Breast epithelium (tissue), 4 donors: ENCODE results near the gene ALX4. TPM values are rescaled to one million over a fixed set of nuclear protein-coding genes. Genes with fewer than 3 reads are reported as not detected.

Experiments used
- DNase-seq, 2 donors: peaks; one replicate each; pipeline ENCODE4 v3.0.0-alpha.2; 2019; ENCODE audit warnings: low spot score in 2 of 2
- H3K27ac ChIP-seq, 2 donors: fragments of 200-600 bp; sonication (generic) in 1 of 2; one replicate each; pipeline ENCODE4 v1.5.1; 2016 to 2019; ENCODE audit warnings: mild to moderate bottlenecking in 1 of 2
- H3K27me3 ChIP-seq, 2 donors: fragments of 200-600 bp; sonication (generic) in 1 of 2; one replicate each; pipeline versions ENCODE4 v1.5.1 to v1.6.0; 2017 to 2019; ENCODE audit warnings: control low read depth in 1 of 2, mild to moderate bottlenecking in 1 of 2
- H3K36me3 ChIP-seq: fragments of 200-600 bp; one replicate; pipeline ENCODE4 v1.5.1; 2019
- H3K4me1 ChIP-seq, 2 donors: fragments of 200-600 bp; sonication (generic); one replicate each; pipeline ENCODE4 v1.5.1; 2016 to 2019; ENCODE audit warnings: control low read depth in 1 of 2
- H3K4me3 ChIP-seq, 3 donors: fragments of 200-600 bp; sonication (generic); 1 replicate in 2 of 3; 2 replicates in 1 of 3; pipeline ENCODE4 v1.5.1; 2016 to 2019; ENCODE audit warnings: mild to moderate bottlenecking in 3 of 3, moderate library complexity in 2 of 3
- H3K9me3 ChIP-seq, 2 donors: fragments of 200-600 bp; sonication (generic) in 1 of 2; one replicate each; pipeline ENCODE4 v1.5.1; 2016 to 2019; ENCODE audit warnings: control low read depth in 1 of 2
- CTCF ChIP-seq, 3 donors: fragments of 450-650 bp; IDR thresholded peaks; one replicate each; pipeline ENCODE4 v1.5.1; 2016 to 2017; ENCODE audit warnings: antibody characterized with exemption in 3 of 3, mild to moderate bottlenecking in 3 of 3, moderate library complexity in 3 of 3
- POLR2A ChIP-seq: fragments of 450-650 bp; IDR thresholded peaks from one replicate; pipeline ENCODE4 v1.6.1; 2016; ENCODE audit warnings: antibody characterized with exemption, mild to moderate bottlenecking, moderate library complexity
- POLR2AphosphoS5 ChIP-seq, 3 donors: sonication (generic); formaldehyde crosslinking; IDR thresholded peaks; one replicate each; pipeline ENCODE4 v1.6.1; 2017; ENCODE audit warnings: antibody characterized with exemption in 3 of 3
- intact Hi-C: fragments of 100-400 bp; cut with DNase I; formaldehyde crosslinking; loops from one replicate; pipeline ENCODE4 v1.15.1; 2023; ENCODE audit warnings: low total_unique reads
- total RNA-seq, 3 donors: library from RNA; depleted of rRNA; stranded (reverse); fragments of >200 nt; gene quantifications; one replicate each; pipeline ENCODE4 v1.1.0, GENCODE V29; 2016

The ALX4 gene
- total RNA-seq, 3 donors from 2014 or later = under 0.01 to 5.2 (median 1.9) TPM

- Histone ChIP-seq H3K36me3 (no peaks in the 10 kb centered on the region), H3K27ac (no peak overlapping the region), H3K9me3 (no peaks in the 10 kb centered on the region), H3K27me3 (no peaks in the 10 kb centered on the region), H3K4me1 (no peaks in the 10 kb centered on the region), H3K4me3 (no peak overlapping the region)
- TF ChIP-seq POLR2A (no peak), CTCF (IDR thresholded peaks at IDR 0.05) (no peak), POLR2AphosphoS5 (IDR thresholded peaks at IDR 0.05) (no peak)
- intact Hi-C loops = no loop called here
- no peak for DNase-seq
Measured at GRCh38 chr11:44267750-44268613, 42.0 kb downstream of the ALX4 start.

- TF ChIP-seq POLR2A (no peak), CTCF (IDR thresholded peaks at IDR 0.05) (no peak)
- H3K27me3 ChIP-seq = no peaks in the 10 kb centered on the region
- DNase-seq = no peak
- no peak overlapping the region for H3K27ac ChIP-seq
- no peak overlapping the region for H3K4me3 ChIP-seq
- H3K9me3 ChIP-seq = no peaks in the 10 kb centered on the region
- intact Hi-C loops = no loop called here
- H3K4me1 ChIP-seq = no peaks in the 10 kb centered on the region
- no peaks in the 10 kb centered on the region for H3K36me3 ChIP-seq
Measured at GRCh38 chr11:44267006-44267749, 42.8 kb downstream of the ALX4 start.

- no peaks in the 10 kb centered on the region for H3K36me3 ChIP-seq
- TF ChIP-seq POLR2AphosphoS5 (IDR thresholded peaks at IDR 0.05) = no peak
- TF ChIP-seq POLR2A = no peak
- TF ChIP-seq CTCF (IDR thresholded peaks at IDR 0.05) = no peak
- intact Hi-C loops = no loop called here
Measured at GRCh38 chr11:44266056-44266780, 43.7 kb downstream of the ALX4 start.

GRCh38 chr11:44264761-44265160 lies 45.2 kb downstream of the ALX4 start:
- intact Hi-C loops = loop anchor here (5.0 kb wide), 1 partner anchor 633 kb away; no protein-coding TSS in a partner anchor
- peak overlapping the region in 1 of 2 donors; percentile 43 for H3K27ac ChIP-seq

More at GRCh38 chr11:44266056-44266780, 43.7 kb downstream of the ALX4 start:
- H3K27ac ChIP-seq = peak overlapping the region in 1 of 2 donors; percentile 38
- no peak for DNase-seq
- H3K4me1 ChIP-seq = no peaks in the 10 kb centered on the region
- no peaks in the 10 kb centered on the region for H3K9me3 ChIP-seq
- H3K4me3 ChIP-seq = no peak overlapping the region
- no peaks in the 10 kb centered on the region for H3K27me3 ChIP-seq

More at GRCh38 chr11:44264761-44265160, 45.2 kb downstream of the ALX4 start:
- TF ChIP-seq CTCF (IDR thresholded peaks at IDR 0.05) = no peak
- no peak for TF ChIP-seq POLR2A
- TF ChIP-seq POLR2AphosphoS5 (IDR thresholded peaks at IDR 0.05) = no peak
- no peaks in the 10 kb centered on the region for H3K9me3 ChIP-seq
- H3K4me1 ChIP-seq = no peaks in the 10 kb centered on the region
- H3K27me3 ChIP-seq = no peaks in the 10 kb centered on the region
- no peaks in the 10 kb centered on the region for H3K36me3 ChIP-seq
- H3K4me3 ChIP-seq = no peak overlapping the region
- DNase-seq = no peak
